Adrenal gland (tissue), 5 donors: ENCODE measurements around the gene UHRF1.

ENCODE experiments used
- POLR2A ChIP-seq, 2 donors: fragments of 450-650 bp; IDR thresholded peaks; one replicate each; pipeline ENCODE4 v1.6.1; 2017; ENCODE audit warnings: antibody characterized with exemption in 2 of 2, mild to moderate bottlenecking in 2 of 2, moderate library complexity in 1 of 2
- TF ChIP-seq, protein P1 (sequence below), 6 experiments: fragments of 450-650 bp in 4 of 6; fragments of 200-600 bp in 2 of 6; sonication (generic) in 1 of 6; IDR thresholded peaks; 1 replicate in 5 of 6; 2 replicates in 1 of 6; pipeline versions ENCODE4 v1.5.1 to v1.8.0; 2016 to 2021; ENCODE audit warnings: antibody characterized with exemption in 6 of 6, mild to moderate bottlenecking in 2 of 6, moderate library complexity in 1 of 6
- donor health status: DM: no; HTN: no; CAD: no.

DNA sequence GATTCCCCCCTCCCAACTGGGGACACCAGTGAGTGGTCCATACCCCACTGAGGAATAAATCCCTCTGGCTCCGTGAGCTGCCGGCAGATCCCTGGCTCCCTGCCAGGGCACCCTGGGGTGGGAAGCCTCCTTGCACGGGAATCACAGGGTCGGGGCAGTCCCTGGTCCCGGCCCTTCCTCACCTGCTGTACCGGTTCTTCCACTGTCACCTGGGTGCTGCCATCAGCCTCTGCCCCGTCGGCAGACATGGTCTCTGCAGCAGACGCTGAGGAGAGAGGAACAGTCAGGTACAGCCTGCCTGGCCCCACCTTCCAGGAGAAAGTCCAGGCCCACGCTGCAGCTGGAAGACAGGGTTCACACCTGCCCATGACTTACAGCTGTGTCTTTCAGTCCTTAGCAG, 48.2 kb upstream of the UHRF1 start:
- TF ChIP-seq, protein P1, sequence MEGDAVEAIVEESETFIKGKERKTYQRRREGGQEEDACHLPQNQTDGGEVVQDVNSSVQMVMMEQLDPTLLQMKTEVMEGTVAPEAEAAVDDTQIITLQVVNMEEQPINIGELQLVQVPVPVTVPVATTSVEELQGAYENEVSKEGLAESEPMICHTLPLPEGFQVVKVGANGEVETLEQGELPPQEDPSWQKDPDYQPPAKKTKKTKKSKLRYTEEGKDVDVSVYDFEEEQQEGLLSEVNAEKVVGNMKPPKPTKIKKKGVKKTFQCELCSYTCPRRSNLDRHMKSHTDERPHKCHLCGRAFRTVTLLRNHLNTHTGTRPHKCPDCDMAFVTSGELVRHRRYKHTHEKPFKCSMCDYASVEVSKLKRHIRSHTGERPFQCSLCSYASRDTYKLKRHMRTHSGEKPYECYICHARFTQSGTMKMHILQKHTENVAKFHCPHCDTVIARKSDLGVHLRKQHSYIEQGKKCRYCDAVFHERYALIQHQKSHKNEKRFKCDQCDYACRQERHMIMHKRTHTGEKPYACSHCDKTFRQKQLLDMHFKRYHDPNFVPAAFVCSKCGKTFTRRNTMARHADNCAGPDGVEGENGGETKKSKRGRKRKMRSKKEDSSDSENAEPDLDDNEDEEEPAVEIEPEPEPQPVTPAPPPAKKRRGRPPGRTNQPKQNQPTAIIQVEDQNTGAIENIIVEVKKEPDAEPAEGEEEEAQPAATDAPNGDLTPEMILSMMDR (IDR thresholded peaks at IDR 0.05): no peak
- no peak for TF ChIP-seq POLR2A (IDR thresholded peaks at IDR 0.05)
